Calu3 (cell line): ENCODE results near the gene ZNF521. TPM values are rescaled to one million over a fixed set of nuclear protein-coding genes. Genes with fewer than 3 reads are reported as not detected.

Experiments used
- BruUV-seq: library from RNA; stranded (reverse); fragments of 400-500 nt; replicated peaks from 2 replicates; lab custom pipeline; 2021; lab: Mats Ljungman, UMichigan
- CTCF ChIA-PET: fragments of 300-600 bp; sonication (Branson Sonifier 250); formaldehyde crosslinking; loops from one replicate; lab custom pipeline; 2022; ENCODE audit warnings: antibody characterized with exemption; lab: Charles Lee
- DNase-seq: peaks from one replicate; pipeline ENCODE4 v3.0.0; 2022
- H3K27ac Mint-ChIP-seq: one replicate; pipeline ENCODE4 v1.8.0; 2022; ENCODE audit warnings: mixed read lengths; ENCODE audit not compliant: unreplicated experiment
- H3K27me3 Mint-ChIP-seq: one replicate; pipeline ENCODE4 v1.8.0; 2022; ENCODE audit warnings: mixed read lengths; ENCODE audit not compliant: unreplicated experiment
- H3K36me3 Mint-ChIP-seq: one replicate; pipeline ENCODE4 v1.8.0; 2022; ENCODE audit warnings: mild to moderate bottlenecking, moderate library complexity, mixed read lengths; ENCODE audit not compliant: insufficient read depth, unreplicated experiment
- H3K4me1 Mint-ChIP-seq: one replicate; pipeline ENCODE4 v1.8.0; 2022; ENCODE audit warnings: mild to moderate bottlenecking, low read depth, mixed read lengths; ENCODE audit not compliant: unreplicated experiment
- H3K4me3 Mint-ChIP-seq: one replicate; pipeline ENCODE4 v1.8.0; 2022; ENCODE audit warnings: mild to moderate bottlenecking, low read depth, moderate library complexity, mixed read lengths; ENCODE audit not compliant: unreplicated experiment
- H3K9me3 Mint-ChIP-seq: one replicate; pipeline ENCODE4 v1.8.0; 2022; ENCODE audit warnings: low read depth, mixed read lengths; ENCODE audit not compliant: unreplicated experiment
- CTCF ChIP-seq: fragments of 200-600 bp; IDR thresholded peaks from one replicate; pipeline ENCODE4 v1.8.0; 2022; ENCODE audit warnings: antibody characterized with exemption; ENCODE audit not compliant: unreplicated experiment
- intact Hi-C: fragments of 100-400 bp; cut with micrococcal nuclease; formaldehyde crosslinking; loops from one replicate; pipeline ENCODE4 v1.10.0; 2022; ENCODE audit not compliant: unreplicated experiment
- total RNA-seq: library from RNA; stranded (reverse); gene quantifications from 2 replicates; pipeline ENCODE4 v1.2.3, GENCODE V29; 2022

ZNF521 gene
- total RNA-seq, 1 experiment from 2014 or later: not detected

- no peak overlapping the region for H3K27ac Mint-ChIP-seq
- CTCF ChIA-PET: no interaction called here
- H3K4me3 Mint-ChIP-seq: no peak overlapping the region
- H3K9me3 Mint-ChIP-seq: no peaks in the 10 kb centered on the region
- no peak for TF ChIP-seq CTCF
- intact Hi-C loops: loop anchor here (10.0 kb wide), 1 partner anchor 63 kb away; no protein-coding TSS in a partner anchor
- no peaks in the 10 kb centered on the region for H3K36me3 Mint-ChIP-seq
- no peaks in the 10 kb centered on the region for H3K4me1 Mint-ChIP-seq
- peaks cover 50% of the 10 kb centered on the region for H3K27me3 Mint-ChIP-seq
- no TSS peak for BruUV-seq
- DNase-seq: no peak
Measured at GRCh38 chr18:25192065-25192464, 159.9 kb downstream of the ZNF521 start.

GRCh38 chr18:25190472-25190871 is 161.5 kb downstream of the ZNF521 start:
- CTCF ChIA-PET: no interaction called here
- DNase-seq: no peak
- no peak for TF ChIP-seq CTCF
- Mint-ChIP-seq H3K27ac (no peak overlapping the region), H3K36me3 (no peaks in the 10 kb centered on the region), H3K27me3 (peaks cover 58% of the 10 kb centered on the region), H3K4me3 (no peak overlapping the region), H3K4me1 (no peaks in the 10 kb centered on the region), H3K9me3 (no peaks in the 10 kb centered on the region)
- no TSS peak for BruUV-seq
- intact Hi-C loops: loop anchor here (10.0 kb wide), 1 partner anchor 64 kb away; no protein-coding TSS in a partner anchor

- Mint-ChIP-seq H3K27me3 (peaks cover 67% of the 10 kb centered on the region), H3K9me3 (no peaks in the 10 kb centered on the region), H3K27ac (no peak overlapping the region), H3K4me3 (no peak overlapping the region), H3K36me3 (no peaks in the 10 kb centered on the region), H3K4me1 (no peaks in the 10 kb centered on the region)
- CTCF ChIA-PET: no interaction called here
- no TSS peak for BruUV-seq
- DNase-seq: no peak
- intact Hi-C loops: loop anchor here (10.0 kb wide), 1 partner anchor 65 kb away; no protein-coding TSS in a partner anchor
- TF ChIP-seq CTCF: no peak
Measured at GRCh38 chr18:25189391-25190185, 162.4 kb downstream of the ZNF521 start.

- no peak for TF ChIP-seq CTCF
- H3K36me3 Mint-ChIP-seq: no peaks in the 10 kb centered on the region
- peaks cover 63% of the 10 kb centered on the region for H3K27me3 Mint-ChIP-seq
- H3K4me3 Mint-ChIP-seq: no peak overlapping the region
- BruUV-seq: no TSS peak
- intact Hi-C loops: no loop called here
- H3K27ac Mint-ChIP-seq: no peak overlapping the region
- H3K9me3 Mint-ChIP-seq: no peaks in the 10 kb centered on the region
- CTCF ChIA-PET: no interaction called here
- no peaks in the 10 kb centered on the region for H3K4me1 Mint-ChIP-seq
- no peak for DNase-seq
Measured at GRCh38 chr18:25187521-25188192, 164.3 kb downstream of the ZNF521 start.
